ENCODE data around the gene ZCCHC2. TPM values are rescaled to one million over a fixed set of nuclear protein-coding genes. Genes with fewer than 3 reads are reported as not detected.

ZCCHC2 gene
- total and polyA plus RNA-seq, 10 donors = 4.7 to 55.7 (median 30.1) TPM

DNA sequence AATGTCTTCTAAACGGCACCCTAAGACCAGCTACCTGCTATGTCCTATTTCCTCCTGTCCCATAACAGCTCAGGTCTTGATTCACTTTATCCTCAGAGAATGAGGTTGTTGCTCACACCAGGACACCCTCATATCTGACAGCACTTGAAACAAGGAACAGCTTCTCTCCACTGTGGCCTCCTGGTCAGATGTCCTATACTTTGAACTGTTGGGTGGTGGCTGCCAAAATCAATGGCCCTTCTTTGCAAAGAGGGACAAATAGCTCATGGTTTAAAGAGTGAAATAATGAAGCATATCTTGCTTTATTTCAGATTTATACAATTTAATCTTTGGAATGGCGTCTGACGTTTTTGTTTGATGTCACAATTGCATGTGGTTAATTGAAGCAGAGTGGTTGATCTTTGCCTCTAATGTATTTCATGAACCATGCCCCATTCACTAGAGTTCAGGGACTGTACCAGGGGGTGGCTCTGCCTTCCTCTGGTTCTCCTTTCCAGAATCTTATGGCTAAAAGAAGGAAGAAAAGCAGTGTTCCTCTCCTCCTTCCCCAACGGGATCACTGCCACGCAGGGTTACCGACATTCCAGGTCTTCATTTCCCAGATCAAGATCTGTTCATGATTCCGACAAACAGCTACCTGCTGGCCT, 24.1 kb upstream of the ZCCHC2 start:
- TF ChIP-seq, protein P1, sequence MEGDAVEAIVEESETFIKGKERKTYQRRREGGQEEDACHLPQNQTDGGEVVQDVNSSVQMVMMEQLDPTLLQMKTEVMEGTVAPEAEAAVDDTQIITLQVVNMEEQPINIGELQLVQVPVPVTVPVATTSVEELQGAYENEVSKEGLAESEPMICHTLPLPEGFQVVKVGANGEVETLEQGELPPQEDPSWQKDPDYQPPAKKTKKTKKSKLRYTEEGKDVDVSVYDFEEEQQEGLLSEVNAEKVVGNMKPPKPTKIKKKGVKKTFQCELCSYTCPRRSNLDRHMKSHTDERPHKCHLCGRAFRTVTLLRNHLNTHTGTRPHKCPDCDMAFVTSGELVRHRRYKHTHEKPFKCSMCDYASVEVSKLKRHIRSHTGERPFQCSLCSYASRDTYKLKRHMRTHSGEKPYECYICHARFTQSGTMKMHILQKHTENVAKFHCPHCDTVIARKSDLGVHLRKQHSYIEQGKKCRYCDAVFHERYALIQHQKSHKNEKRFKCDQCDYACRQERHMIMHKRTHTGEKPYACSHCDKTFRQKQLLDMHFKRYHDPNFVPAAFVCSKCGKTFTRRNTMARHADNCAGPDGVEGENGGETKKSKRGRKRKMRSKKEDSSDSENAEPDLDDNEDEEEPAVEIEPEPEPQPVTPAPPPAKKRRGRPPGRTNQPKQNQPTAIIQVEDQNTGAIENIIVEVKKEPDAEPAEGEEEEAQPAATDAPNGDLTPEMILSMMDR (IDR thresholded peaks at IDR 0.05 in 8 of 11, conservative IDR thresholded peaks at IDR 0.05 in 3 of 11) = no peak
- TF ChIP-seq POLR2AphosphoS5 (IDR thresholded peaks at IDR 0.05) = no peak
- no peak for TF ChIP-seq POLR2A (IDR thresholded peaks at IDR 0.05)
- no peak for DNase-seq
- WGBS, 5 donors = 79 to 90% (median 80%) methylated on average over 7 of the region's 7 CpGs
- H3K36me3 ChIP-seq = no peaks in the 10 kb centered on the region
- no peaks in the 10 kb centered on the region for H3K27me3 ChIP-seq (replicated peaks in 1 of 7)
- no peak overlapping the region for H3K27ac ChIP-seq
- H3K4me1 ChIP-seq = peaks cover 3 to 17% (median 14%) of the 10 kb centered on the region in 6 donors
- intact Hi-C loops (cut with DNase I; ENCODE audit: low total_unique reads) = no loop called here
- no peaks in the 10 kb centered on the region for H3K9me3 ChIP-seq
- no peak overlapping the region for H3K4me3 ChIP-seq

DNA sequence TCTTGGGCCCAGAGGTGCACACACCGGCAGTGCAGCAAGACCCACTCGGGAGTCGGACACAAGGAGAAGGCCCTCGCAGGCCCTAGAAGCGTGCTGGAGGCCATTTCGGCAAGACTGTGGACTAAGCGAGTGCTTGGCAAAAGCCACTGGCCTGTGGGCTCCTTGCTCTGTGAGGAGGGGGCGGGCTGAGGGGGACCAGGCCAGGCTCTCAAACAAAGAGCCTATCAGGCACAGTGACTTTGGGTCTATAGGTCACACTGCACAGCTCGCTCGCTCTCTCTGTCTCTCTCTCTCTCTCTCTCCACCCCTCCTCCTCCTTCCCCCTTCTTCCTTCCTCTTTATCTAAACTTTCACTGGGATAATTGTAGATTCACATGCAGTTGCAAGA, 23.6 kb upstream of the ZCCHC2 start:
- peaks cover 3 to 17% (median 14%) of the 10 kb centered on the region in 6 donors for H3K4me1 ChIP-seq
- TF ChIP-seq POLR2A (IDR thresholded peaks at IDR 0.05) (no peak), POLR2AphosphoS5 (IDR thresholded peaks at IDR 0.05) (no peak)
- TF ChIP-seq, protein P1 (IDR thresholded peaks at IDR 0.05 in 8 of 11, conservative IDR thresholded peaks at IDR 0.05 in 3 of 11) = no peak
- DNase-seq = no peak
- intact Hi-C loops (cut with DNase I; ENCODE audit: low total_unique reads) = no loop called here
- H3K4me3 ChIP-seq = no peak overlapping the region
- H3K27ac ChIP-seq = no peak overlapping the region
- 64 to 78% (median 69%) methylated on average over 8 to 10 of the region's 10 CpGs for WGBS, 5 donors
- H3K27me3 ChIP-seq (replicated peaks in 1 of 7) = no peaks in the 10 kb centered on the region
- no peaks in the 10 kb centered on the region for H3K36me3 ChIP-seq
- no peaks in the 10 kb centered on the region for H3K9me3 ChIP-seq

DNA sequence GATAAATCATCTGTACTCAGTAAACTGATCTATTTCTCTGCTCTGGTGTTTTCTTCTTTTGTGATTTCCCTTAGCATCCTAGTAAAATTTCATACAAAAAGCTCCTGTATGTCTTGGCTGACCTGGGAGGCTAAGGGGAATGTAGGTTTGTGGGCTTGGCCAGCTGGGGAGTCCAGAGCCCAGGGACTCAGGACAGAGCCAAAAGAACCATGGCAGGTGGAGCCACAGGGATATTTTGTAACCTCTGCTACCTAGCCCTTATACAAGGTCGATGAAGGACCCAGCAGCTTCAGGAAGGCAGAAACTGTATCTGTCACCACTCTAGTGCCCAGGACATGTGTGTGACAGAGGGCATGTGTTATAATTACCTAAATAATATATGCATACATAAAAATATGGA, 22.7 kb upstream of the ZCCHC2 start:
- Histone ChIP-seq H3K27ac (no peak overlapping the region), H3K9me3 (no peaks in the 10 kb centered on the region), H3K4me3 (no peak overlapping the region), H3K4me1 (peaks cover 4 to 22% (median 17%) of the 10 kb centered on the region in 6 donors), H3K36me3 (no peaks in the 10 kb centered on the region), H3K27me3 (replicated peaks in 1 of 7) (no peaks in the 10 kb centered on the region)
- DNase-seq = no peak
- intact Hi-C loops (cut with DNase I; ENCODE audit: low total_unique reads) = no loop called here
- no peak for TF ChIP-seq POLR2A (IDR thresholded peaks at IDR 0.05)
- TF ChIP-seq POLR2AphosphoS5 (IDR thresholded peaks at IDR 0.05) = no peak
- TF ChIP-seq, protein P1 (IDR thresholded peaks at IDR 0.05 in 8 of 11, conservative IDR thresholded peaks at IDR 0.05 in 3 of 11) = no peak
- WGBS, 5 donors = 57 to 82% (median 68%) methylated on average over 1 of the region's 1 CpG

DNA sequence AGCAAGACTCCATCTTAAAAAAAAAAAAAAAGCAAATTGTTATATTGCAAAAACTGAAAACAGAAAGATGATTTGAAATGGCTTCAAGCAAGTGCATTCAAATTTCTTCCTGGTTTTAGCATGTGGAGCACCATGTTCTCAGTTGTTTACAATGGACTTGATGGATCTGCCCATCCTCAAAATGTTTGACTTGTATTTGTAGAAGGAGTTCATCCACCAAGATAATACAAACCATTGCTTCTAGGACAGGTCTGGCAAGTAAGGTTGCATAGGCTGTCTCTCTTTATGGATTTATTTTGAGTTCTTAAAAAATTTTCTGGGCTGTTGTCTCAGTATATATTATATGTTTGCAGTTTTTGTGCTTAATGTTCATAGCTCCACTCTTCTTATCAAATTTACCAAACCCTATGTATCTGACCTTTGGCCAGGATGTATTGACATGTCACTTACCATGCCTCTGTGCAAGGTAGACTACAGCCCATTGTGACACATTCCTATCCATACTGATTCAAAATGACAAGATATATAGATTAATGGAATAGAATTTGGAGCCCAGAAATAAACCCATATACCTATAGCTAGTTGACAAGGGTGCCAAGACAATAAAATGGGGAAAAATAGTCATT, 21.7 kb upstream of the ZCCHC2 start:
- DNase-seq = no peak
- Histone ChIP-seq H3K27me3 (replicated peaks in 1 of 7) (no peaks in the 10 kb centered on the region), H3K4me3 (no peak overlapping the region), H3K36me3 (no peaks in the 10 kb centered on the region), H3K4me1 (peaks cover 11 to 32% (median 26%) of the 10 kb centered on the region in 6 donors), H3K9me3 (no peaks in the 10 kb centered on the region), H3K27ac (no peak overlapping the region)
- no peak for TF ChIP-seq POLR2AphosphoS5 (IDR thresholded peaks at IDR 0.05)
- no peak for TF ChIP-seq POLR2A (IDR thresholded peaks at IDR 0.05)
- TF ChIP-seq, protein P1 (IDR thresholded peaks at IDR 0.05 in 8 of 11, conservative IDR thresholded peaks at IDR 0.05 in 3 of 11) = no peak
- intact Hi-C loops (cut with DNase I; ENCODE audit: low total_unique reads) = no loop called here
